Adipose tissue (tissue), 3 donors: ENCODE measurements around the gene MOGAT1. TPM values are rescaled to one million over a fixed set of nuclear protein-coding genes. Genes with fewer than 3 reads are reported as not detected.
"Not testable (repeated sequence)": the region's sequence is repeated elsewhere in the genome, so short reads cannot be mapped to it uniquely, and the experiment has no call there.

Experiments used
- H3K27ac ChIP-seq: one replicate; pipeline ENCODE4 v1.5.1; 2013; ENCODE audit warnings: low read depth, low read length
- WGBS, 3 donors: extraction: QIAGEN DNeasy Blood & Tissue Kit; methylation state at CpG; one replicate each; pipeline ENCODE4 v1.1.7; 2013; 5-methylcytosine and 5-hydroxymethylcytosine counted together
- polyA plus RNA-seq, 3 donors: library from polyadenylated mRNA; stranded (reverse); fragments of 200-250 nt; gene quantifications; one replicate each; pipeline ENCODE4 v1.2.3, GENCODE V29; 2013
- donor health status: healthy with polysubstance abuse.
- donor health status: Bipolar disorder and iron deficiency.
- donor health status: healthy.

The MOGAT1 gene
- polyA plus RNA-seq, 3 donors, result 0.30 to 1.8 TPM; not detected in 1

GRCh38 chr2:222754324-222754930, 83.0 kb downstream of the MOGAT1 start:
- 91 to 100% (median 95%) methylated on average over 1 of the region's 1 CpG for WGBS, 3 donors

GRCh38 chr2:222755593-222755992, 84.1 kb downstream of the MOGAT1 start:
- 78 to 98% (median 89%) methylated on average over 5 of the region's 5 CpGs for WGBS, 3 donors
- not testable (repeated sequence) for H3K27ac ChIP-seq

More at GRCh38 chr2:222754324-222754930, 83.0 kb downstream of the MOGAT1 start:
- no peak overlapping the region for H3K27ac ChIP-seq

- WGBS, 3 donors, result 49 to 90% (median 61%) methylated on average over 3 of the region's 3 CpGs
- no peak overlapping the region for H3K27ac ChIP-seq
These were observed 84.9 kb downstream of the MOGAT1 start for GRCh38 chr2:222756362-222756831.

- H3K27ac ChIP-seq, result no peak overlapping the region
- WGBS, 3 donors, result 62 to 71% (median 71%) methylated on average over 5 of the region's 5 CpGs
These were observed 85.6 kb downstream of the MOGAT1 start for GRCh38 chr2:222756951-222757650.

Other genes starting within 250 kb of the MOGAT1 start
- gene SGPP2, start 247.1 kb upstream of the MOGAT1 start, polyA plus RNA-seq, result 1 to 10 TPM in 2 of 3 donors, under 1 TPM in 1; 0.11 to 3.5 (median 1.6) TPM
- gene FARSB, start 15.6 kb upstream of the MOGAT1 start, polyA plus RNA-seq, result 10 to 100 TPM in 2 of 3 donors, 1 to 10 TPM in 1; 9.1 to 14.3 (median 11.9) TPM
- gene ACSL3, start 189.4 kb downstream of the MOGAT1 start, polyA plus RNA-seq, result 10 to 100 TPM in 2 of 3 donors, 1 to 10 TPM in 1; 8.9 to 36.3 (median 20.7) TPM